NCI-H226 (cell line): ENCODE measurements around the gene CCDC141.

ENCODE experiments used
- DNase-seq: peaks from one replicate; pipeline ENCODE4 v3.0.0-alpha.2; 2015

CCDC141 gene

DNA sequence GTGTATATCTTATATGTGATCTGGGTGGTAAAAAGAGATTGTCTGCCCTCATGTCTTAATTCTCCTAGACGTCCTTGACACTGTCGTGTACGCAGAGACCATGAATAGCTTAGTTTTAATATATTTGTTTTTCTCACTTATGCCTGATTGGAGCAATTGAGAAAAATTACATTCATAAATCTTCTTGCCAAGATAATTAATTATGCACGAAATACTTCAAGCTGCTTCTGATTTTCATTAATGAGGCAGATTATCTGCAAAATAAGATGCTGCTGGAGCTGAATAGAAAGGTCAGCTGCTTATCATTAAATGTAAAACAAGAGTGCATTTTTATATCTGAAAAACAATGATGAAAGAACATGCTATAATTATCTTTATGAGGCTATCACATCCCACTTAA, 95.9 kb downstream of the CCDC141 start:
- DNase-seq: no peak

DNA sequence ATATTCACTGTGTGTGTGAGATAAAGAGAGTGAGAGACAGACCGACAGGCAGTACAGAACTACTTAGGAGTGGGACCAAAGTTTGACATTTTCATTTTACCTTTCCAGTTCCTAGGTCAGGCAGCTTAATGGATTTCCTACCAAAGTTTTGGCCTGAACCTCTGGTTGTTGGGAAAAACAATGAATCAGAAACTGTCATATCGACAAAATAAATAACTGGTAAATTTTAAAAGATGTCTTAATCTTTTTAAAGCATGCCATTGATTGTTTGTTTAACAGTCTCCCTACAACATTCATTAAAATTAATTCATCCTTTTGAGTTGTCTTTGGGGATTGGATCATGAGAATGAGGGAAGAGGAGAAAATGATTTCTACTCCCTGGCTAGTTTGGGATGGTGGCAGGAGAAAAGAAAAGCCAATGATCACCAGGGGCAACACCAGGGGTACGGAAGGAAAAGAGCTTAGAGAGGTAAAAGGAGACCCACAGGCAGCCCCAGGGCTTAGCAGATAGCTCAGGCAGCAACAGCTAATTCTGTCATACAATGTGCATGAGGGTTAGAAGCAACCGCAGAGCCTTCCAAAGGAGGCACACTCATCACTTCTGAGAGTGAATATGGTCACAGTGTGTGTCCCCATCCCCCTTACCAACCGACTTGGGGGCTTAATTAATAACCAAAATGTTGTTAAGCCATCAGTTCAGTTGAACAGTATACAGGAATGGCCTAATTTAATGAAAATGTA, 98.5 kb downstream of the CCDC141 start:
- no peak for DNase-seq

DNA sequence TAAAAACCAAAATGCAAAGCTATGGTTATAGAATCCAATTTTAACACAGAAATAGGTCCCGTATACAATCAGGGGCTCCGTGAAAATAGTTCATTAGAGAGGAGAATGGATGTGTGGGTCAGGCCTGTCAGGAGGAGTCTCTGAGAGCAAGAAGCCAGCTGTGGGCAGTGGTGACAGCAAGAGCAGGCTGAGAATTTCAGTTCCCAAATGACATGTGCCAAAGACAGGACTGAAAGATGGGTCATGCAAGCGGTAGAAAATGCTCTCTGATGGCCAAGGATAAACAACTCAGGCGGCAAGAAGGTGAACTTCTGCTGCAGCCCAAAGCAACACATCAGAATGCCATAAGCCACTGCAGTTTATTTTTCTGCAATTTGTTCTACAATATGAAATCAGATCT, 100.4 kb downstream of the CCDC141 start:
- no peak for DNase-seq

DNA sequence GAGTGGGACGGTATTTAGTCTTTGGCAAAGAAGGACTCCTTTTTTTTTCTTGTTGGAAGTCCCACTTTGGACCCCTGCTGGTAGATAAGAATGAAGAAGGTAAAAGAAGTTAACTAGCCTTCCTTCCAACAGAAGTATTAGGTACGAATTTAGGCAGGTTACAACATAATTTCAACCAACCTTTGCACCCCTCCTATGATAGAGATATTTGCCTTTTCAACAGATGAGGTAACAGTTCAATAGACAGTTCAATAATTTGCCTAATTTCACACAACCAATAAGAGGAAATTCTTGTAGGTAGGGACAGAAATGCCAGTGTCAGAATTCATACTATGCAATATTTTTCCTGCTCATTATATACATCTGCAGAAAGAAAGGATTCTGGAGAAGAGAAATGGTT, 100.8 kb downstream of the CCDC141 start:
- DNase-seq: no peak

DNA sequence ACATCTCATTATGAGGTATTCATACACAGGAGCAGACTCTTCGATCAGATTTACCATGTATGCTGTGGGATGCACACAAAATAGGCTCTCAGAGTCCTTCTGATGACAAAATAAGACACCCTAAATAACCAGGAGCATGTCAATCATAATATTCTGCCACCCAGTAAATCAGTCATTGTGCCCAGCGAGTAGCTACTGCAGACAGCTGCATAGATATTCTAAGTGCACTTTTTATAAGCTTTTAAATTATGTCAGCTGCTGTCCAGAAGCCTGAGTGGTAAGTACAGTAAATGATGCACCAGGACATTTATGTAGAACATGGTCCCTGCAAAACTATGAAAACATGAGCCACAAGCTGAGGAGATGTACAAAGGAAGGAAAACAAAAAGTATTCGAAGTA, 102.9 kb downstream of the CCDC141 start:
- no peak for DNase-seq

DNA sequence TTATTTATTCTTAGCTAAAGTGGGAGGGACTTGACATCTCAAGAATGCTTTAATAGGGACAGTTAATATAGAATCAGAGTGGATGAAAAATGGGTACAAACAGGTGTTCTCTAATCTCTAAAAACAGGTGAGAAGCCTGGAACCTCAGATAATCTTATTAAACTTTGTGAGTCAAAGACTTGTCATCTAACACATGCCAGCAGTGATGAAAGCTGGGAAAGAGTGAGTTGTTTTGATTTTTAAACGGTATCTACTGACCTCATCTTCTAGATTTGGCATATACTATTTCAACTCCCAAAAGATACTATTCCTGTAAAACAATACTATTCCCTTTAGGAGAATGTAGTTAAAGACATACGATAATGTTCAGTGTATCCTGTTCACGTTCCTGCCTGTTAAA, 103.4 kb downstream of the CCDC141 start:
- no peak for DNase-seq

DNA sequence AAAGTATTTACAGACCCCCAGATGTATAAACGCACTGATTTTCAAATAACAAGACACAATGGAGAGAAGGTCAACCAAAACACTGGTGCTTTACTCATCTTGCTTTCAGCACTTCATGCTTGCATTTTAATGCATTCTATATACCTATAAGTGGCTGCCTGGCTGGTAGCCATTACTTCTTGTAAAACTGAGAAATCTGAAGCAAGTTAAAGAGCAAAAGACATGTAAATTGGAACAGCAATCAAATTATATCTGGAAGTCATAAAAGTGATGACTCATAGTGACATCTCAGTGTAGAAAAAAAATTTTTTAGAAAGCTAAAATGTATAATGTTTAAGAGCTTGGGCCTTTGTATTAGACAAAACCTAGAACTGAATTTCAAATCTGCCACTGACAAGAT, 106.2 kb downstream of the CCDC141 start:
- DNase-seq: no peak

DNA sequence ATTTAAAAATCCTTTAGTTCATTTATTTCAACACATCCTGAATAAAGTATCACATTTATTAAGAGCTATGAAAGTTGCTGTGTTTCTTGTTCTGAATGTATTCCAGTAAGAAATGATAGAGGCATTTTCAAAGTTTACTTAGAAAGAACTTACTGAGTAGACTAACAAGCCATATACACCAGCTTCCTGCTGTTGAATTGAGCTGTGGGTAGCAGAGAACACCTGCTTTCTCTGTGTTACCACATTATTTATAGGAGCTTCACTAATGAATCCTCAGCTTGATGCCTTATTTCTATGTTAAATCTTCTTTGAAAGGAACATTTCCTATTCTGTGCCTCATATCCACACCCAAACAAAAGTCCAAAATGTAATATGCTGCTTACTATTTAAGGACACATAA, 115.4 kb downstream of the CCDC141 start:
- no peak for DNase-seq

DNA sequence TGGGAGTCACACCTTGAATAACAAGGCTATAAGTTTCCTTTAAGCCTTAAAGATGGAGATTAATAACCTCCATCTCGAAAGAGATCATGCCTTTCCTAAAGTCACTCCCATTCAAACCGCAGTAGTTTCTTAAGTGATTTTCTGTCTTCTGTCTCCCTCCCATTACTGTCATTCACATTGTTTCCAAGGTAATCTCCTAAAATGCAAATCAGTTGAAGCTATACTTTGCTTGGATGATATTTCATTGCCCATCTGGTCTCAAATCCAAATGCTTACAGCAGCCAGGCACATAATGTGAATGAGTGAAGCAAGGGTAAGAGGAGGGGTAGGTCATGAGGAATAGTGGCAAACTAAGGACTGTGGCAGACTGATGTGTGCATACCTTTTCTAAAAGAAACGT, 116.4 kb downstream of the CCDC141 start:
- no peak for DNase-seq

DNA sequence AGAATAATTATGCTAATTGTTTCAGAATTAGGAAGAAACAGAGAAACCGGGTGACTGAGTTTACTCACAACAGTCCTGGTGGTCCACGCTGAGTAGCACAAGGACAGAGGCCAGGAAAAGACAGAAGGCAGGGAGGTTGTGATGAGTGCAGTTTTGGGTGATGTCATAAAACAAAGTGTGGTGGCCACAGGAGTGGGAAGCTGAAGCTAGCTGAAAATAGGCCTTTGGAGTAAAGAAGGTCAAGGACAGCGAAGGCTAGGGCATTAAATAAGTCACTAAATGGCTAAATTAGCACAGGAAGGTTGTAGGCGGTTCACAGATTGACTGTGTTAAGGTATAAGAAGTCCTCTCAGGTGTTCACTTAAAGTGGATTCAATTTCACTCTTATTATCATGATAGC, 121.9 kb downstream of the CCDC141 start:
- no peak for DNase-seq

DNA sequence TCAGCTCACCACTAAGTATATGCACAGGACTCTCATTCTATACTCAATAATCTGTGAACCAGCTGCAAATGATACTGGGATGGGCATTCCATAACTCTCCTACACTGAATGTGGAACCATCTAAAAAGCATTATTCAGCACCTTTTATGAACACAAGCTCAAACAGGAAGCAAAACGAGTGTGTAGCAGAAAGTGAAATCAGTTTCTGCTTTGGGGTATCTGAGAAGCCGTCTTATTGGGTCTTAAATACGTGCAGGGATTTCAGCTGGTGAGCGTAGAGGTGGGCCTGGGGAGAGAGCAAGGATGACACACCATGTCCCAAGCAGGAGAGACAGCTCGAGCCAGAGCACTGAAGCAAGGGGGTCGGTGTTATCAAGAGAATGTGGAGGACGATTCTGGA, 122.8 kb downstream of the CCDC141 start:
- no peak for DNase-seq

DNA sequence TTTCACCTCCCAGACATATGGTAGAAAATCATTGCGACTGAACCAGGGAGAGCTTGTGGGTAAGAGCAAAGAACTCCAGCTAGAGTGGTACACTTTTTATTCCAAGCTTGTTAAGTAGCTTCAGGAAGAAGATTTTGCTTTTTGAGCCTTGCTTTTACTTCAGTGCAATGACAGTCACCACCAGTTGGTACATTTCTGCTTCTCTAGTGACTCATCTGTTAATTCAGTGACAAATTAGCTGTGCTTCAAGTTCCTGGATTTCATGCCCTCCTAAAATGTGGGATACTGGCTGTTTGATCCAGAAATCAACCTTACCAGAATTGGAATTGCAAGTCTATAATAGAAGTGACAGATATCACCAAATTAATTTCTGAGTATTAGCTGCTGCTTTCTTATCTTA, 125.1 kb downstream of the CCDC141 start:
- DNase-seq: no peak

DNA sequence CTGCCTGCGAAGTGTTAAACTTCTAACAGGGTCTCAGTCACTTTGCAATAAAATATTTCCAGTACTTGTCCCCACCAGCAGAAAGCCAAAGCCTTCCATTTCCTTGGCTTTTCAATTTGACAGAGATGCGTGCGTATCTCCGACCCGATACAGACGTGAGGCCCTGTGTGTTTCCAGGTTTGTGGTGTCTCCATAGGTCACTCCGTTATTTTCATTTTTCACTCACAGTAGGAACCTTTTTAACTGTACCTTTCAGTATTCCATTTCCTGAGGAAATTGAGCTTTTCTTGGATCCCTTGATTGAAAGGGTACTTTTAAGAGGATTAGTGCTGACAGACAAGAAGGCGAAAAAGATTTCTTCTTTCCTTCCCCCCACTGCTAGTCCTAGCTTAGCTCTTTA, 126.4 kb downstream of the CCDC141 start:
- DNase-seq: no peak

DNA sequence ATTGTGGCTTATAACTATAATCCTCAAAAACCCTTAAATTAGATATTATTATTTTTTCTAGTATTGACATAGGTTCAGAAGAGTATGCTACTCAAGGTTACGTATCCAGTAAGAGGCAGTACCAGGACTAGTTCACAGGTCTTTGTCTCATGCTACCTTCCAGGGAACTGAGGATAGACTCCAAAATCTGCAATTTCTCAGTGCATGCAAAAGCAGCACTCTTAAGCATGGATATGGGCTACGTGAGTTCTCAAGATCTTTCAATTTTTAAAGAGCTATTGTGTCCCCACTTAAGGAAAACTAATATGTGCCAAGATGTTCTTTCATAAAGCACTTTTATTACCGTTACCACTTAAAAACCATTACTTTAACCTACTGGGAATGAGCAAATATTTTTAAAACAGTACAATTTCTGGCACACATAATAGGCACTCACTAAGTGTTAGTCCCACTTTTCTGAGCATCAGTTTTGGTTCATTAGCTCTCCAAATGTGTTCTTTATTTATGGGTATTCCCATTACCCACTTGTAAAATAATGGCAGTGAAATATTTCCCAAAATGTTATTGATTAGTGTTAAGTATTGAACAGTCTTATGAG, 128.9 kb downstream of the CCDC141 start:
- no peak for DNase-seq

DNA sequence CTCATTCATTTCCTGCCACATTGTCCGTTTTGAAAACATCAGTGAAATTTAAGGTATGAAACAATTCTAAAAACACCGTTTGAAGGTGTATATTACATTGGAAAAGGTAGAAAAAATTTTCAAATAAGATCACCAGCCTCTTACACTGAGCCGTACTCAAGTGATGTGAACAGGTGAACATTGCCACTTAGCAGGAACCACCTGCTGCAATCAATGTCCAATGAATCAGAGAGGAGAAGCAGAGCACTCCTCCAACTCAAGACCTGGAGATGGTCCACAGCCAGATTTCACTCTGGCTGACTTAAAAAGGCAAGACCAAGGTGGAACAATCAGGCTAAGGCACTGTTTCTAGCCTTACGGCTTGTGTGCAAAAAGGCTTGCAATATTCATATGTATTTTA, 132.4 kb downstream of the CCDC141 start:
- DNase-seq: no peak

DNA sequence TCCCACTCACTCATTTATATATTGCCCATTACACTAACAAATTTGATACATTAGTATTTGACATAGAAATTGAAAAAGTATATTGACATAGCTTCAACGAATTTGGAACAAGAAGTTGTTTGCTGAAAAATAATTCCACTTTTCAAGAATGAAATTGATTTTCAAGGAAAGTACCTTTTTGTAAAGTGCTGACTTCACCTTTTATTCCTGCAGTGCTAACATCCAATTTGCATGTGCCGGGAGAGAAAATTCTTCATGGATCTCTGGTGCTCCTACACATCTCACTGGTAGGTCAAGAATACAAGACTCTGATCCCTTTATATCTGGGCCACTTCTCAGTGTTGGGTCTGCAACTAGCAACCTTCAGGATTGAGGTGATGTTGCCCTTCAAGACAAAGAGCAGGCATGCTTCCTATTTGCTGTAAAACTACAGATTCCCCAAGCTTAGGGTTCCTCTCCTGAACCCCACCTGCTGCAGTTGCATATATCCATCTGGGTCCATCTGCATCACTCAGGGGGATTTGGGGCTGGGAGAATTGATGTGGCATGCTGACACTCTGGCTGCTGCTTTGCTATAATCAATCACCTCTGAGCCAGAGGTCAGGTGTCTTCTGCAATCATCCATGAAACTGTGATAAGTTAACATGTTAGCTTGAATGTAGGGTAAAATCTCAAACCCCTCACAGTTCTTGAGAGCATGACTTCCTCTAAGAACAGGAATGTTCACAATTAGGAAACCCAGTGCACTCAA, 134.3 kb downstream of the CCDC141 start:
- DNase-seq: no peak

DNA sequence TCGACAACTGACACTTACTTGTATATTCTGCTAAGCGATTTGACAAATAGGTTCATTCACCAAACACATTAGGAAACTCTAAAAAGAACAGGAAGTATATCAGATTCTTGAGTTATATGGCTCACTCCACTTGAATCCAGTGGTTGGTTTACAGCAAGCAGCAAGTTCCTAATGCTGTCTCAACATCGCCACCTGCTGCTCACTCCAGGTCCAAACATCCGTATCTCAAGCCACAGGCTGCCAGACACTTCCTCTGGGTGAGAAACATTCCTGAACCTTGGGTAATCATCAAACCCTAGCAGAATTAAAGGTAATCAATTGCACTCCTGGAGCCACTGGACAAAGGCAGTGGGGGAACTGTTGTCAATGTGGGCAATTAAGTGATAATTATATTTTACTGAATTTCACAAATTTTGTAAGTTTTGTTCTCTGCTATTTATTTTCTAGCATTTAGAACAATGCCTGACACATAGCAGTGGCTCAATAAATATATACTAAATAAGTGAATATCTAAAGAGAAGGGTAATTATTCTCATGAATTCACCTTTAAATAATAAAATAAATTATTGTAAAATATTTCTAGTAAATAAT, 135.6 kb downstream of the CCDC141 start:
- DNase-seq: peak; percentile 70

DNA sequence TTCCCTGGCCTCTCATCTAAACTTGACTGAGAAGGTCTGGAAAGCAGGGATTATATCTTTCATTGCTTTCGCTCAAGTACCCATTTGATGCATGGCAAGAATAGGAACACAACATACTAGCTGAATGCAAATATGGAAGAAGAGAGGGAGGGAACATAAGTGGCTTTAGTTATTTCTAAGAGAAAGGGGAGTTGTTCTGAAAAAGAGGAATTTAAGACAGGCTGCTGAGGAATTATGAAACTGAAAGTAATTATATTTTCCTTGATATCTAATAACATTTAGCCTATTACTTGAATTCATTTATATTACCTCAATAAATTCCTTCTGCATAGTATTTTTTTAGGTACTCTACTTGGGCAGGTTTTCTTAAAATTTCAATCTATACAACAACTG, 136.9 kb downstream of the CCDC141 start:
- no peak for DNase-seq

DNA sequence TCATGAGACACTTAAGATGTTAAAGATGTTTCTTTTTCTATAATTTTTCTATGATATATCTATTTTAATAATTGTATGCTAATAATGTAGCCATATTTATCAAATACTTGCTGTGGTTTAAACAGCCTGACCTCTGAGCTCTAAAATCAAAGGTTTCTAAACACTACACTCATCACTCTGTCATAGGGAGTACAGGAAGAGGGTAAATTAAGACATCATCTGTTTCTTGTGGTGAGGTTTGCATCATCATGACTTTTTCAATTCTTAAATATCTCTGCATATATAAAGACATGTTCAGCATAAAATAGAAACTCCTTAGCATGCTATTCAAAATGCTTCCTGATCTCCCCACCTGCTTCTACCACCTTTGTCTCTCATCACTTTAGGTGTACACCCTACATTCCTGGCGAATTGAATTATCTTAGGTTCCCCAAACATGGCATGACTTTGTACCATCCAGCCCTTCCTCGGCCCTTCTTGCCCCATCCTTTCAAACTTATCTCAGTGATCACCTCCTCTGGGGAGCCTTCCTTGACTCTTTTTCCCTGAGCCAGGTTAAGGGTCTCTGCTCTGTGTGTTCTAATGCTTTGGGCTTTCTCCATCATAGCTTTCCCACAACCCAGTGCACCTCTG, 137.4 kb downstream of the CCDC141 start:
- peak; percentile 31 for DNase-seq

DNA sequence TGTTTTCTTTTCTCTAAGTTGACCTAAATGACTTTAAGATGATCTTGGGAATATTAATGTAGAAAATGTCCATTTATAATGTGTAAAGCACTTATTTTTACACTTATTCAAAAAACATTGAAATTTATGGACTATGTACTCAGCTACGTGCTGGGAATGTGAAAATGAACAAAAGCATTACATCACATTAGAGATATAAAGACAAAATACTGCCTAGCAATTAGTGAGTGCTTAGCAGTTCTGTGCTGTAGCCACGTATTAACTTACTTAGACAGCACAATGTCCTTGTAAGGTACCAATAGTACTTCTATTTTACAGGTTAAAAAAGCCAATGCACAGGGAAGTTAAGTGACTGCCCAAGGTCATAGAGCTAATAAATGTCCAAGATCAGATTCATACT, 138.9 kb downstream of the CCDC141 start:
- DNase-seq: no peak

DNA sequence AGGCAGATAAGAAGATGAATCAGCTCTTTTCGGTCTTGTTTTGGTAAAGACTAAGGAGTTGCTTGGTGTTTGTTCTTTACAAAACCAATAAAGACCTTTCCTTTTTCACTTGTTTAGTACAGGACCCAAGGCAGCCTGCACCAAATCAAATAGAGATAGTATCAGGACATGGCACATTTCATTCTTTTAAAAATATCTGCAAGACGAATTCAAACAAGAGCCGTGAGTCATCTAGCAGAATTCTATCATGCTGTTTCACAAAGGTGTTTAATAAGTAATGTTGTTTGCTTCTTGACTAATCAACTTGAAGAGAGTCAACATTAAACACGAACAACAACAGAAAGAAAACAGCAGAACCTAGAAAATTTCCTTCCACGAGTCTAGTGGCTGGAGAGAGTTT, 139.9 kb downstream of the CCDC141 start:
- DNase-seq: no peak

DNA sequence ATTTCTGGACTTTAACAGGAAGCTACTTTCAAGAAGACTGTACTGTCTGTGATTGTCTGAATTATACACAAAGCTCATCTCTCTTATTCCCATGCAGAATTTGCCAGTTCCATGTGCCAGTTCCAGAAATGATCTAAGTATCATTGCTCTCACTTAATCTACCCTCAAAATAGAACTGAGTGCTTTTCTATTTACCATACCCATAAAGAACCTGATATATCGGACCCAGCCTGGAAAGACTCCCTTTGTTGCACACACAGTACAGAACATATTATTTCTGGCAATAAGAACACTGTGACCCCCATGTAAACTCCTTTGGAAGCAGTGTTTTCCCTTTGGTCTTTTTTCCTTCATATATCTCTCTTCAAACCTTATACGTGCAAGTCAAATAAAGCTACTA, 140.4 kb downstream of the CCDC141 start:
- no peak for DNase-seq

DNA sequence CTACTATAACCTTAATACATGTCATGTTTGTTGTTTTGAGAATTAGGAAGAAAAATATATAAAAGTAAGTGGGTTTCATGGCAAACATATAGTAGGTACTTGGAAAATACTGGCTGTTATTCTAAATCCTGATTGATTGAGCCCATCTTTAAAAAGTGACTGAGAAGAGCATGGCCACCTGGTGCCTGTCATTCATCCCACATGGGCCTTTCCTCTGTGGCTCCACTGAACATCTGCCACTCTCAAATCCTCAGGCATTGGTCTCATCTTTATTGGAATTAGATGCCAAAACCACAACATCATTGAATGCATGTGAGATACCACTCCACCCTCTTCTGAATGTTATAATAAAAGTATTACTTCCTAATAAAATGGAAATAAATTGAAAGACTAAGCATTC, 141.1 kb downstream of the CCDC141 start:
- DNase-seq: no peak

DNA sequence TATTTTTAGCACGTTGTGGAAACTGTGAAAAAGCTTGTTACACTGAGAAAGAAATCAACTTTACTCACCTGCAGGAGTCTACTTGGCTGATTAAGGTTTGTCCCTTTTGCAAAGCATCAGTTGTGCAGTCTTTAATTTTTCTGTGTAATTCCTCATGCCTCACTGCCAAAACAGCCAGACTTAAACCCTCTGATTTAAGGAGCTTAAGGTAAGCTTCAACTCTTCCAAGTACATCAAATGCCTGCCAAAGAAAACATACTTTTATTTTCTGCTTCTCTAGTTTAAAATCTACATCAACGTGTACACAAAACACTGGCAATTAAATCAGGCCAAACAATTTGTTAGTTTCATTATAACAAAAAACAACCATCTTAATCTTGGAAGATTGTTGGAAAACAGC, 144.7 kb downstream of the CCDC141 start:
- no peak for DNase-seq
